Lower leg skin (tissue), 4 donors: ENCODE data around the gene ZNF600. TPM values are rescaled to one million over a fixed set of nuclear protein-coding genes. Genes with fewer than 3 reads are reported as not detected.
"Not testable (repeated sequence)": the region's sequence is repeated elsewhere in the genome, so short reads cannot be mapped to it uniquely, and the experiment has no call there.

Experiments
- DNase-seq, 2 donors: peaks; one replicate each; pipeline ENCODE4 v3.0.0-alpha.2; 2019; ENCODE audit warnings: low spot score in 2 of 2
- H3K4me3 ChIP-seq: fragments of 200-600 bp; sonication (generic); 2 replicates; pipeline ENCODE4 v1.5.1; 2017; ENCODE audit warnings: mild to moderate bottlenecking, low read depth; ENCODE audit not compliant: poor library complexity, severe bottlenecking
- CTCF ChIP-seq, 3 donors: fragments of 450-650 bp; IDR thresholded peaks; one replicate each; pipeline ENCODE4 v1.5.1; 2016; ENCODE audit warnings: antibody characterized with exemption in 3 of 3, mild to moderate bottlenecking in 3 of 3, moderate library complexity in 2 of 3
- POLR2A ChIP-seq, 2 donors: fragments of 450-650 bp; IDR thresholded peaks; one replicate each; pipeline ENCODE4 v1.6.1; 2016 to 2017; ENCODE audit warnings: antibody characterized with exemption in 2 of 2, mild to moderate bottlenecking in 1 of 2, moderate library complexity in 1 of 2
- WGBS, 2 donors: methylation state at CpG; one replicate each; pipeline ENCODE4 v1.1.5; 2018; 5-methylcytosine and 5-hydroxymethylcytosine counted together
- intact Hi-C: fragments of 100-400 bp; cut with DNase I; formaldehyde crosslinking; loops from one replicate; pipeline ENCODE4 v1.15.0; 2023; ENCODE audit warnings: low total_unique reads
- total RNA-seq, 4 donors: library from RNA; depleted of rRNA; stranded (reverse); fragments of >200 nt; gene quantifications; one replicate each; pipeline ENCODE4 v1.1.0, GENCODE V29; 2016

The ZNF600 gene
- total RNA-seq, 4 donors from 2014 or later, result 5.5 to 12.6 (median 7.9) TPM

- 94 to 95% methylated on average over 23 of the region's 23 CpGs for WGBS, 2 donors
- no peak for TF ChIP-seq CTCF (IDR thresholded peaks at IDR 0.05)
- no peak for TF ChIP-seq POLR2A (IDR thresholded peaks at IDR 0.05)
Observed at GRCh38 chr19:52724701-52725514, 61.7 kb downstream of the ZNF600 start.

GRCh38 chr19:52723907-52724598 is 62.5 kb downstream of the ZNF600 start:
- intact Hi-C loops, H3K4me3 ChIP-seq: not testable (repeated sequence)
- peak in 1 of 2 donors; percentile 21 for DNase-seq
- 81 to 89% methylated on average over 9 of the region's 9 CpGs for WGBS, 2 donors

More at GRCh38 chr19:52724701-52725514, 61.7 kb downstream of the ZNF600 start:
- H3K4me3 ChIP-seq, result no peak overlapping the region
- intact Hi-C loops, result no loop called here
- peak in 1 of 2 donors; percentile 57 for DNase-seq

GRCh38 chr19:52722062-52723003 is 64.3 kb downstream of the ZNF600 start:
- 67 to 77% methylated on average over 7 of the region's 7 CpGs for WGBS, 2 donors
- intact Hi-C loops, result no loop called here
- peak in 1 of 2 donors; percentile 14 for DNase-seq
- no peak for TF ChIP-seq CTCF (IDR thresholded peaks at IDR 0.05)
- TF ChIP-seq POLR2A (IDR thresholded peaks at IDR 0.05), result no peak
- no peak overlapping the region for H3K4me3 ChIP-seq

GRCh38 chr19:52720541-52720940 is 66.0 kb downstream of the ZNF600 start:
- WGBS, 2 donors, result 91 to 100% methylated on average over 11 to 19 of the region's 21 CpGs
- intact Hi-C loops, DNase-seq, H3K4me3 ChIP-seq: not testable (repeated sequence)

- intact Hi-C loops, result no loop called here
- no peak for DNase-seq
- H3K4me3 ChIP-seq, result no peak overlapping the region
- TF ChIP-seq POLR2A (IDR thresholded peaks at IDR 0.05) (no peak), CTCF (IDR thresholded peaks at IDR 0.05) (no peak)
- WGBS, 2 donors, result 85 to 92% methylated on average over 1 of the region's 1 CpG
Observed at GRCh38 chr19:52716522-52716921, 70.1 kb downstream of the ZNF600 start.

GRCh38 chr19:52715902-52716301 is 70.7 kb downstream of the ZNF600 start:
- intact Hi-C loops, H3K4me3 ChIP-seq, DNase-seq: not testable (repeated sequence)
- WGBS, 2 donors, result 38 to 48% methylated on average over 4 of the region's 4 CpGs

- intact Hi-C loops, H3K4me3 ChIP-seq, DNase-seq: not testable (repeated sequence)
- WGBS, 2 donors, result 69 to 77% methylated on average over 5 of the region's 5 CpGs
Observed at GRCh38 chr19:52715330-52715729, 71.3 kb downstream of the ZNF600 start.

Other genes starting within 250 kb of the ZNF600 start
- gene ZNF701, start 216.5 kb downstream of the ZNF600 start, total RNA-seq, result 10 to 100 TPM; 11.6 to 13.7 (median 12.9) TPM
- gene ZNF83, start 148.4 kb downstream of the ZNF600 start, total RNA-seq, result 10 to 100 TPM; 20.7 to 51.0 (median 35.3) TPM
- gene ZNF611, start 51.7 kb downstream of the ZNF600 start, total RNA-seq, result 10 to 100 TPM in 2 of 4 donors, 1 to 10 TPM in 2; 7.8 to 13.5 (median 10.2) TPM
- gene ZNF28, start 34.8 kb upstream of the ZNF600 start, total RNA-seq, result 10 to 100 TPM in 2 of 4 donors, 1 to 10 TPM in 2; 8.8 to 10.4 (median 10.2) TPM
- gene ZNF468, start 70.8 kb upstream of the ZNF600 start, total RNA-seq, result 10 to 100 TPM in 3 of 4 donors, 1 to 10 TPM in 1; 9.9 to 19.8 (median 17.2) TPM
- gene ZNF320, start 110.8 kb upstream of the ZNF600 start, total RNA-seq, result 10 to 100 TPM in 3 of 4 donors, 1 to 10 TPM in 1; 1.2 to 15.3 (median 12.4) TPM
- 1 to 10 TPM; 1.6 to 3.7 (median 3.2) TPM for gene ZNF888, start 136.6 kb upstream of the ZNF600 start, total RNA-seq
- 10 to 100 TPM in 1 of 4 donors, 1 to 10 TPM in 3; 3.2 to 17.8 (median 5.5) TPM for gene ZNF816, start 176.1 kb upstream of the ZNF600 start, total RNA-seq
- not detected for gene ERVV-1, start 227.1 kb upstream of the ZNF600 start, total RNA-seq